ENCODE measurements around the gene RANGRF.

GRCh38 chr17:8282345-8282744, 6.1 kb upstream of the RANGRF start:
- TF ChIP-seq CTCF (IDR thresholded peaks at IDR 0.05; ENCODE audit: low read length) (no peak), EZH2 (optimal IDR thresholded peaks at IDR 0.05; ENCODE audit: low read depth, low read length) (no peak)
